ENCODE results near the gene CCDC137. TPM values are rescaled to one million over a fixed set of nuclear protein-coding genes. Genes with fewer than 3 reads are reported as not detected.
A peak's percentile ranks its signal among the peaks of the same experiment; 100 is the strongest.

CCDC137 gene
- total RNA-seq, 3 donors from 2014 or later (not counting 1 experiment from before 2014, with no cell fraction given): 15.6 to 24.2 (median 22.1) TPM

- Mint-ChIP-seq H3K27ac (no peak overlapping the region), H3K36me3 (no peaks in the 10 kb centered on the region), H3K27me3 (ENCODE audit: low read depth in 2 of 2) (peaks cover 0 to 6% of the 10 kb centered on the region in 2 donors), H3K4me3 (no peak overlapping the region), H3K9me3 (no peaks in the 10 kb centered on the region), H3K4me1 (peaks cover 7 to 12% of the 10 kb centered on the region in 2 donors)
- Histone ChIP-seq H3K27ac (ENCODE audit: low read length) (no peak overlapping the region), H3K27me3 (ENCODE audit: control insufficient read depth, insufficient read depth, low read length) (peaks cover 3% of the 10 kb centered on the region), H3K36me3 (ENCODE audit: control insufficient read depth, insufficient read depth, low read length) (no peaks in the 10 kb centered on the region), H3K4me3 (ENCODE audit: low read length) (no peak overlapping the region), H3K9me3 (ENCODE audit: control insufficient read depth, insufficient read depth, low read length) (peaks cover 3% of the 10 kb centered on the region), H3K4me1 (ENCODE audit: control insufficient read depth, insufficient read depth, low read length) (peaks cover 8% of the 10 kb centered on the region)
- WGBS (ENCODE audit: insufficient coverage): 20% methylated on average over 76 of the region's 78 CpGs
- DNase-seq (no peak), ATAC-seq (no peak)
- intact Hi-C loops (cut with micrococcal nuclease): no loop called here
- TF ChIP-seq CTCF (IDR thresholded peaks at IDR 0.05): no peak
Observed at GRCh38 chr17:81648013-81648706, 18.4 kb upstream of the CCDC137 start.

DNA sequence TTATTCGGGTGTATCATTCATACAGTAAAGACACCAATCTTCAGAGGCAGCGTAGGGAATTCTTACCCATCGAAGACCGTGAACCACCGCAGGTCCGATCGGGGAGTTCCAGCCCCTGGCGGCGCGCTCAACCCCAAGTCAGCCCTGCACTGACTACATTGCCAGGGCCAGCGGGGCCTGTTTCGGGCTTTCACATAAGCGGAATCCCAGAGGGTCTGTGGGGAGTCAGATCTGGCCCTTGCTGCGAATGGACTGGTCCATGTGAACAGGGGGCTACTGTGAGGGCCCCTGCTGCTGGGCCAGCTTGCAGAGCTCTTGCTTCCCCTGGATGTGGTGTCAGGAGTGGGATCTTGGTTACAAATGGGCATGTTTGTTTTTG, 17.8 kb upstream of the CCDC137 start:
- peaks cover 0 to 6% of the 10 kb centered on the region in 2 donors for H3K27me3 Mint-ChIP-seq (ENCODE audit: low read depth in 2 of 2)
- no peaks in the 10 kb centered on the region for H3K36me3 ChIP-seq (ENCODE audit: control insufficient read depth, insufficient read depth, low read length)
- no peaks in the 10 kb centered on the region for H3K36me3 Mint-ChIP-seq
- no peak overlapping the region for H3K4me3 ChIP-seq (ENCODE audit: low read length)
- H3K27ac Mint-ChIP-seq: no peak overlapping the region
- DNase-seq (no peak), ATAC-seq (no peak)
- intact Hi-C loops (cut with micrococcal nuclease): no loop called here
- H3K9me3 Mint-ChIP-seq: no peaks in the 10 kb centered on the region
- H3K27me3 ChIP-seq (ENCODE audit: control insufficient read depth, insufficient read depth, low read length): peaks cover 3% of the 10 kb centered on the region
- H3K4me1 Mint-ChIP-seq: peaks cover 12 to 18% of the 10 kb centered on the region in 2 donors
- no peak overlapping the region for H3K4me3 Mint-ChIP-seq
- no peak overlapping the region for H3K27ac ChIP-seq (ENCODE audit: low read length)
- TF ChIP-seq CTCF (IDR thresholded peaks at IDR 0.05): no peak
- WGBS (ENCODE audit: insufficient coverage): 71% methylated on average over 14 of the region's 14 CpGs
- peaks cover 13% of the 10 kb centered on the region for H3K4me1 ChIP-seq (ENCODE audit: control insufficient read depth, insufficient read depth, low read length)
- peaks cover 3% of the 10 kb centered on the region for H3K9me3 ChIP-seq (ENCODE audit: control insufficient read depth, insufficient read depth, low read length)

GRCh38 chr17:81650951-81651350, 15.6 kb upstream of the CCDC137 start:
- intact Hi-C loops (cut with micrococcal nuclease): no loop called here
- H3K27ac ChIP-seq (ENCODE audit: low read length): no peak overlapping the region
- Mint-ChIP-seq H3K36me3 (no peaks in the 10 kb centered on the region), H3K27ac (no peak overlapping the region), H3K4me3 (no peak overlapping the region), H3K4me1 (peaks cover 14 to 24% of the 10 kb centered on the region in 2 donors), H3K9me3 (no peaks in the 10 kb centered on the region), H3K27me3 (ENCODE audit: low read depth in 2 of 2) (peaks cover 0 to 6% of the 10 kb centered on the region in 2 donors)
- TF ChIP-seq CTCF (IDR thresholded peaks at IDR 0.05): no peak
- H3K36me3 ChIP-seq (ENCODE audit: control insufficient read depth, insufficient read depth, low read length): no peaks in the 10 kb centered on the region
- H3K4me1 ChIP-seq (ENCODE audit: control insufficient read depth, insufficient read depth, low read length): peaks cover 17% of the 10 kb centered on the region
- peaks cover 3% of the 10 kb centered on the region for H3K9me3 ChIP-seq (ENCODE audit: control insufficient read depth, insufficient read depth, low read length)
- no peak for DNase-seq
- ATAC-seq: no peak
- 90% methylated on average over 9 of the region's 9 CpGs for WGBS (ENCODE audit: insufficient coverage)
- no peak overlapping the region for H3K4me3 ChIP-seq (ENCODE audit: low read length)
- peaks cover 3% of the 10 kb centered on the region for H3K27me3 ChIP-seq (ENCODE audit: control insufficient read depth, insufficient read depth, low read length)

GRCh38 chr17:81651692-81652091, 14.8 kb upstream of the CCDC137 start:
- WGBS (ENCODE audit: insufficient coverage): 87% methylated on average over 9 of the region's 10 CpGs
- H3K9me3 ChIP-seq (ENCODE audit: control insufficient read depth, insufficient read depth, low read length): peaks cover 3% of the 10 kb centered on the region
- peaks cover 17% of the 10 kb centered on the region for H3K4me1 ChIP-seq (ENCODE audit: control insufficient read depth, insufficient read depth, low read length)
- peak overlapping the region; percentile 77 for H3K4me3 Mint-ChIP-seq
- no peak for TF ChIP-seq CTCF (IDR thresholded peaks at IDR 0.05)
- no peaks in the 10 kb centered on the region for H3K36me3 ChIP-seq (ENCODE audit: control insufficient read depth, insufficient read depth, low read length)
- peaks cover 14 to 24% of the 10 kb centered on the region in 2 donors for H3K4me1 Mint-ChIP-seq
- H3K27me3 Mint-ChIP-seq (ENCODE audit: low read depth in 2 of 2): peaks cover 0 to 6% of the 10 kb centered on the region in 2 donors
- intact Hi-C loops (cut with micrococcal nuclease): no loop called here
- DNase-seq (no peak), ATAC-seq (no peak)
- no peak overlapping the region for H3K27ac ChIP-seq (ENCODE audit: low read length)
- no peaks in the 10 kb centered on the region for H3K9me3 Mint-ChIP-seq
- peaks cover 3% of the 10 kb centered on the region for H3K27me3 ChIP-seq (ENCODE audit: control insufficient read depth, insufficient read depth, low read length)
- no peaks in the 10 kb centered on the region for H3K36me3 Mint-ChIP-seq
- H3K4me3 ChIP-seq (ENCODE audit: low read length): no peak overlapping the region
- peak overlapping the region in 1 of 2 donors; percentile 51 for H3K27ac Mint-ChIP-seq

Measured in natural killer cell (primary cell).